ENCODE data around the gene LHFPL2. TPM values are rescaled to one million over a fixed set of nuclear protein-coding genes. Genes with fewer than 3 reads are reported as not detected.
A peak's percentile ranks its signal among the peaks of the same experiment; 100 is the strongest.

LHFPL2 gene
- total and polyA plus RNA-seq, 12 donors, result 2.4 to 14.9 (median 5.1) TPM

DNA sequence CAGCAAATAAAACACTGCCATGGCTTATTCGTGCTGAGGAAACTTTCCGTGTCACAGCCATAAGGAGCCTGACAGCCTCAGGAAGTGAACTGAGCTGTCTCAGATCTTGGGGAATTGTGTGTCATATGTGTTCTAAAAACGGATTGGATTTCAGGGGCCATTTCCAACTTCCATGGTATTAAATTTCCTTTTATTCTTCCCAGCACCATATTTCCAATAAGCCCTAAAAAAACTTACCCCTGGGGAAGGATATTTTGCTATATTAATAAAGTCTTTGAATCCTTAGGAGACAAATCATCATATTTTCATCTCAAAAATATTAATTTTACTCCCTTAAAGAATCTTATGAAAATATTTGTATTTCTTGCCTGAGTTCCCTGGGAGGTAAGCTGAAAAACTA is 93.9 kb downstream of the LHFPL2 start:
- peaks cover 0 to 50% (median 16%) of the 10 kb centered on the region in 9 donors for H3K4me1 ChIP-seq
- no peaks in the 10 kb centered on the region for H3K36me3 ChIP-seq
- peak in 3 of 8 donors; percentile 43 to 52 (median 47) for ATAC-seq
- intact Hi-C loops (cut with DNase I), result loop anchor here in 2 of 10 donors (5.0 kb wide), 2 partner anchors 43 to 93 kb away; partner anchors contain the start of gene LHFPL2 (in 1 of the 2)
- H3K27ac ChIP-seq, result peak overlapping the region in 2 of 10 donors; percentile 23 to 60
- 58 to 75% methylated on average over 3 of the region's 3 CpGs for WGBS, 2 donors
- H3K27me3 ChIP-seq, result no peaks in the 10 kb centered on the region
- H3K4me3 ChIP-seq, result no peak overlapping the region
- H3K9me3 ChIP-seq, result no peaks in the 10 kb centered on the region
- no peak for DNase-seq
- TF ChIP-seq, protein P1, sequence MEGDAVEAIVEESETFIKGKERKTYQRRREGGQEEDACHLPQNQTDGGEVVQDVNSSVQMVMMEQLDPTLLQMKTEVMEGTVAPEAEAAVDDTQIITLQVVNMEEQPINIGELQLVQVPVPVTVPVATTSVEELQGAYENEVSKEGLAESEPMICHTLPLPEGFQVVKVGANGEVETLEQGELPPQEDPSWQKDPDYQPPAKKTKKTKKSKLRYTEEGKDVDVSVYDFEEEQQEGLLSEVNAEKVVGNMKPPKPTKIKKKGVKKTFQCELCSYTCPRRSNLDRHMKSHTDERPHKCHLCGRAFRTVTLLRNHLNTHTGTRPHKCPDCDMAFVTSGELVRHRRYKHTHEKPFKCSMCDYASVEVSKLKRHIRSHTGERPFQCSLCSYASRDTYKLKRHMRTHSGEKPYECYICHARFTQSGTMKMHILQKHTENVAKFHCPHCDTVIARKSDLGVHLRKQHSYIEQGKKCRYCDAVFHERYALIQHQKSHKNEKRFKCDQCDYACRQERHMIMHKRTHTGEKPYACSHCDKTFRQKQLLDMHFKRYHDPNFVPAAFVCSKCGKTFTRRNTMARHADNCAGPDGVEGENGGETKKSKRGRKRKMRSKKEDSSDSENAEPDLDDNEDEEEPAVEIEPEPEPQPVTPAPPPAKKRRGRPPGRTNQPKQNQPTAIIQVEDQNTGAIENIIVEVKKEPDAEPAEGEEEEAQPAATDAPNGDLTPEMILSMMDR (IDR thresholded peaks at IDR 0.05), result no peak

DNA sequence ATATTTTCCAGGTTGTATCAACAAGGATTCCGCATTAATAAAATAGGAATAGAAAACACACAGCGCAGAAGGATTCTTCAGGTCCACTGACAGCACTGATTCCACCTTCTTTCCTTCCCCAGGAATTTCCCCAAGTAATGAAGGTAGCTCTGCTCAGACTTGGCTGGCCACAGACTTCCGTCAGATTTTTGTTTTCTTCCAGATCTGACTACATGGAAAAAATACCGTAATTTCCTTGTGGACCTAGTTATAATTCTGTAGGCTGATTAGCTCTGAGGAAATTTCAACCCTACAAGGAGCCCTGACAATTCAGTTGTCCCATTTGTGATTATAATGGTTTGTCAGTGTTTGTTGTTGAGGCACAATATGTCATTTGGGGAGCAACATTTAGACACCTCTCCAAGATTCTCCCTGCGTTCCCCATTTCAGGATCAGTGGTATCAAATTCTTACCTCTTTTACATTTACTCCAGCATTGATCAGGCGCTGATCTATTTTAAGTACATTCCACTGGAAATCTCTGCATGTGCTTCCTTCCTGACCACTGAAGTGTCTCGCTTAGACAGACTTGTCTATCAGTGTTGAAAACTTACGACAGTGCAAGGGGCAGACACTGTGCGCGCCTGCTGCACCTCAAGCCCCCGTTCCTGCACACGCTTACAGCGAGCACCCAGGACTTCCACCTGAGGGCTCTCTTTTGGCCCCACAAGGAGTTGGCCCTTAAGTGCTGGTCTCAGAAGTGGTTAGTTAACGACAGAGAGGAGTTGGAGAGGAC is 94.8 kb downstream of the LHFPL2 start:
- DNase-seq, result no peak
- H3K36me3 ChIP-seq, result no peaks in the 10 kb centered on the region
- peak overlapping the region in 3 of 10 donors; percentile 4 to 60 (median 23) for H3K27ac ChIP-seq
- H3K4me1 ChIP-seq, result peaks cover 0 to 59% (median 23%) of the 10 kb centered on the region in 9 donors
- H3K4me3 ChIP-seq, result no peak overlapping the region
- no peaks in the 10 kb centered on the region for H3K9me3 ChIP-seq
- WGBS, 2 donors, result 61 to 72% methylated on average over 14 of the region's 14 CpGs
- TF ChIP-seq, protein P1 (IDR thresholded peaks at IDR 0.05), result no peak
- ATAC-seq, result peak in 3 of 8 donors; percentile 46 to 57 (median 52)
- no peaks in the 10 kb centered on the region for H3K27me3 ChIP-seq
- intact Hi-C loops (cut with DNase I), result loop anchor here in 2 of 10 donors (5.0 kb wide), 2 partner anchors 44 to 94 kb away; partner anchors contain the start of gene LHFPL2 (in 1 of the 2)

DNA sequence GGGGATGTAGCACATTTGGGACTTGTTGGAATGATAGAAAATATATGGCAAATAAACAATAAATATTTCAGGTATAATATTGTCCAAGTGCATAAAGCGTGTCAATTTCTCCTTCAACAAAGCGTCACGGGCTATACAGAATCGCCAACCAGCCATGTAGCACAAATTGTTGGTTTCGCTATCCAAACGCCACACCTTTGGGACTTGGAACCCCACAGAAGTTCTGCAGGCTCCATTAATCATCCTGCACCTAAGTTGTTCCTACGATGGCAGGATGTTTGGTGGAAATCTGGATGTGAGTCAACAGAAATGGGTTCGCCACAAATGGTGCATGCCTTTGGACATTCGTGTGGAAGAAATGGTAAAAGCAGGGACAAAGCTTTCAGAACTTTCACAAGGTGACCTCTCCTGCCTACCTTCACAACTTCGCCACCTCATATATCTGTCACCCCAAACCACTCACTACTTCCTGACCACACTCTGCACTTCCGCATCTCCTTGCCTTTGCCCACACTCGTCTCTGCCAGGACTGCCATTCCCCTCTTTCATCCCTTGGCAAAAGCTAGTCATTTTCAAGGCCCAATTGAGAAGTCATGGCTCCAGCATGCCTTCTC is 95.7 kb downstream of the LHFPL2 start:
- Histone ChIP-seq H3K27me3 (no peaks in the 10 kb centered on the region), H3K4me1 (peaks cover 2 to 66% (median 32%) of the 10 kb centered on the region in 9 donors), H3K36me3 (no peaks in the 10 kb centered on the region), H3K27ac (peak overlapping the region in 1 of 10 donors; percentile 60), H3K9me3 (no peaks in the 10 kb centered on the region), H3K4me3 (no peak overlapping the region)
- 93 to 95% methylated on average over 12 of the region's 12 CpGs for WGBS, 2 donors
- intact Hi-C loops (cut with DNase I), result loop anchor here in 2 of 10 donors (5.0 kb wide), 2 partner anchors 44 to 94 kb away; partner anchors contain the start of gene LHFPL2 (in 1 of the 2)
- DNase-seq (no peak), ATAC-seq (no peak)
- TF ChIP-seq, protein P1 (IDR thresholded peaks at IDR 0.05), result no peak

DNA sequence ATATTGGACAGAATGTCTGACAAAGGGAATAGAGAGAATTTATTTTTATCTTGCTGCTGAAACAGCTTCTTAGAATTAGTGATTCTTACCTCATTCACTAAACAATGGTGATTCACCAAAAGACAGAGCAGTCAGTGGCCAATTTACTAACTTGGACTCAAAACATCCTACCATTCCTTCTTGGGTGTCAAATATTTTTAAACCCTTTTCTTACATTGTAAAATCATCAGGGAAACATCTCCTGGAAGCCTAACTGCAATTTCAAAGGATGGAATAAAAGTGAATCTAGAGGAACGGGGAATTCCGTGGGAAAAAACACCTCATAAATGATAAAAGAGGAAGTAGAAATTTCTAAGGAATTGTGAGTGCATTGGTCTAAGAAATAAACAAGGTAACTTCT is 97.7 kb downstream of the LHFPL2 start:
- Histone ChIP-seq H3K27ac (peak overlapping the region in 3 of 10 donors; percentile 30 to 85 (median 58)), H3K4me3 (no peak overlapping the region), H3K4me1 (peaks cover 9 to 77% (median 50%) of the 10 kb centered on the region in 9 donors), H3K27me3 (no peaks in the 10 kb centered on the region), H3K36me3 (no peaks in the 10 kb centered on the region), H3K9me3 (no peaks in the 10 kb centered on the region)
- intact Hi-C loops (cut with DNase I), result loop anchor here in 2 of 10 donors (5.0 kb wide), 2 partner anchors 46 to 96 kb away; partner anchors contain the start of gene LHFPL2 (in 1 of the 2)
- ATAC-seq (no peak), DNase-seq (no peak)
- WGBS, 2 donors, result 57 to 80% methylated on average over 2 of the region's 2 CpGs
- TF ChIP-seq, protein P1 (IDR thresholded peaks at IDR 0.05), result no peak
